ENCODE measurements around the gene ZNF3.

GRCh38 chr7:100080907-100081534 lies 502 bp downstream of the ZNF3 start:
- no peak for TF ChIP-seq CTCF (IDR thresholded peaks at IDR 0.05)
- no peak for TF ChIP-seq POLR2A (IDR thresholded peaks at IDR 0.05)
